NCI-H2107 treated with DMSO at 0.1 percent for 48 hours (cell line): Measurements from ENCODE around the gene CEP170B.
"Not testable (repeated sequence)": the region's sequence is repeated elsewhere in the genome, so short reads cannot be mapped to it uniquely, and the experiment has no call there.

ENCODE experiments used
- DNase-seq: peaks from one replicate; lab custom pipeline; 2025; ENCODE audit not compliant: unreplicated experiment; lab: John Stamatoyannopoulos, UW

The CEP170B gene

GRCh38 chr14:104843442-104844305, 21.4 kb upstream of the CEP170B start:
- DNase-seq: peak; percentile 18

DNA sequence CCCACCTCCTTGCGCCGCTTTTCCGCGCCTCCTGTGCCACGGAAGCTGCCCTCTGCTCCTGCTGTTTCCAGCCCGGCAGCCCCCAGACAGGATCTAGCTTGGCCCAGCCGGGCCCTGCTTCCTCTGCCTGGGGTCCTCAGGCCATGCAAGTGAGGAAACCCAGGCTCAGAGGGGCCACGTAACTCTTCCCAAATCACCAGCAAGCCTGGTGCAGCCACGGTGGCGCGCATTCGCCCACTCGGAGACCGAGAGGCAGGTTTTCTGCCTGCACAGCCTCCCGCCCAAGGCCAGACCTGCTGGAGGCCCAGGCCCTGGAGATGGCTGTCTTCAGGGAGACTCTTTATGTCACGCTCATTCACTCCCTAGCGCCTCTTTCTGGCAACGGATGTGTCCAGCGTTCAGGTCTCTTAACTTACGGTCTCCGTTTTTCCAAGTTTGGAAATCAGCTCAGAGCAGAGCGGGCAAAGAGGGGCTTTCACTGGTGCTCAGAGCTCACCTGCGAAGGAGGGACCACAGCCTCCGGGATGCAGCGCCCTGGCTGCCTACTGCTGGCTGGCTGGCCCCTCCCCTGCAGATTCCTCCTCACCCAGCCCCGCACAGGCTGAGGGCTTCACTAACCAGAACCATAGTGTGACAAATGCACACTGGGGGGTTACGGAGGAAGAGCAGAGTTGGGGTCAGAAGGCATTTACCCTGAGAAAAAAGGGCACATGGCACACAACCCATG, 20.6 kb upstream of the CEP170B start:
- DNase-seq: no peak

DNA sequence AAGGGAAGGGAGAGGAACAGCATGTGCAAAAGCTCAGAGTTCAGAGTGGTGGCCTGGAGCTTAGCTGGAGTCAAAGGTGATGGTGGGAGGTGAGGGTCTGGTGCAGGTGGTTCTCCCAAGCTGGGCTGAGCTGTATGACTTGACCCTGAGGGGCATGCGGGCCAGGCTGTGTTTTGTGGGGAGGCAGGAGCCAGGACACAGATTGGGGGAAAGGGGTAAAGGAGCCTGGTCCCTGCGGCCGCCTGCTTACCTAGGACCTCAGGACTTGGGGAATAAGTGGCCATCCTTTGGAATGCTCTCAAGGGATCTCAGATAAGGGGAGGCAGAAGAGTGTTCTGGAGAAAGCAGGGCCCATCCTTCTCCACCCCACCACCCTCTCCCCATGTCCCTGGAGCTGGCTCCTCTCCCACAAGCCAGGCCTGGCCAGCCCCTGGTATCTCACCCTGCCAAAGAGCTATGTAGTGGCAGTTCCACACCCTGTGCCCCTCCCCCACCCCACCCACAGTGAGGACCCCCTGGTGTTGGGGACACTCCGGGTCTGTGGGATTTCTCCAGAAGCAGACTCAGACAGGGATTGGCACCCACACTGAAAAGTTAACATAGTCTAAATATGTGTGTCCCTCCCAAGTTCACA, 19.9 kb upstream of the CEP170B start:
- DNase-seq: no peak

DNA sequence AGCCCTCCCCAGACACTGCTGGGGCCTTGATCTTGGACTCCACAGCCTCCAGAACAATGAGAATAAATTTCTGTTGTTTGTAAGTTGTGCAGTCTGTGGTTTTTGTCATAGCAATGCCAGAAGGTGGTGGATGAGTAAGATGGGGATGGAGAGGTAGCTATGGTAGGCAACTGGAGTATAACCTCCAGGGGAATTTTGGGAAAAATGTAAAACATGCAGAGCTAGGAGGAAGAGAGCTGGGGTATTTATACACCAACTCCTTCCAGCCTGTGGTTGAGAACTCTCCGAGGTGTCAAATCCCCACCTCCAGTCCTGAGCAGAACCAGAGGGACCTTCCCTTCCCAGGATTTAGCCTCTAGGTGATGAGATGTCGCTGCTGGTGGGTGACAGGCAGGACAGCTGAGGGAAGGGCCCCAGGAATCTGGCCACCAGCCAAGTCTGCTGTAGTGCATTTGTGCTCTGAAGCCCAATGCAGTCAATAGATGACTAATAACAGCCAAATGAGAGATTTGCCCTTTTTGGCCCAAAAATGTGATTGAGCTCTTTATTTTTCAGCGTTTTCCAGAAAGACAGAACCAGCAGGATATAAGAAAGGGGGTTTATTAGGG, 19.1 kb upstream of the CEP170B start:
- DNase-seq: no peak

GRCh38 chr14:104852280-104852663, 12.8 kb upstream of the CEP170B start:
- no peak for DNase-seq

GRCh38 chr14:104855532-104856090, 9.5 kb upstream of the CEP170B start:
- no peak for DNase-seq

DNA sequence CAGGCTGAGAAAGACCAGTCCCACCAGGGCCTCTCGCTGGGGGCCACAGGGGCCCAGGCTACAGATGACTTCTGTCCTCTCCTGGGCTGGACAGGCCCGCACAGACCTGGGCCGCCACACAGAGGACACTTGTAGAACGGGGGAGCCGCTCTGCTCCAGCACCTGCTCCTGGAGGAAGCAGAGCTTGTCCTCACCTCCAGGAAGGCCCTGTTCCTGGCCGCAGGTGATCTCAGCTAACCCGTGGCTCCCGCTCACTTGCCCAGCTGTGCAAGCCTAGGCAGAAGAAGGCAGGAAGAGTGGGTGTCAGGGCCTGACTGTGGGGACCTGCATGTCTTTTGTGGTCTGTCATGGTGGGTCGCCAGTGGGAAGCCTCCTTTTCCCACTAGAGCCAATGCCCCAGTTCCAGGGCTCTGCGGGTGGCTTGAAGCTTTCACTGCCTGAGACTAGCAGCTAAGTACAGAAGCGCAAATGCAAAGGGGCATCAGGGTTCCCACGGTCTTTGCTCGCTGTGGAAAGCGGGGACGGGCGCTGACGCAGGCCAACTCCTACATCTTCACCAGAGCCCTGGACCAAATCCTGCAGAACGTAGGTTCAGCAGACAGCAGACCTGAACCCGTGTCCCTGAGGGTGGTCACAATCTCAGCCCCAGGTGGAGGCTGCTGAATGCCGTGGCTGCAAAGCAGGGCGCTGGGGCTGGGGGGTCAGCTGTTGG, 8.8 kb upstream of the CEP170B start:
- no peak for DNase-seq

DNA sequence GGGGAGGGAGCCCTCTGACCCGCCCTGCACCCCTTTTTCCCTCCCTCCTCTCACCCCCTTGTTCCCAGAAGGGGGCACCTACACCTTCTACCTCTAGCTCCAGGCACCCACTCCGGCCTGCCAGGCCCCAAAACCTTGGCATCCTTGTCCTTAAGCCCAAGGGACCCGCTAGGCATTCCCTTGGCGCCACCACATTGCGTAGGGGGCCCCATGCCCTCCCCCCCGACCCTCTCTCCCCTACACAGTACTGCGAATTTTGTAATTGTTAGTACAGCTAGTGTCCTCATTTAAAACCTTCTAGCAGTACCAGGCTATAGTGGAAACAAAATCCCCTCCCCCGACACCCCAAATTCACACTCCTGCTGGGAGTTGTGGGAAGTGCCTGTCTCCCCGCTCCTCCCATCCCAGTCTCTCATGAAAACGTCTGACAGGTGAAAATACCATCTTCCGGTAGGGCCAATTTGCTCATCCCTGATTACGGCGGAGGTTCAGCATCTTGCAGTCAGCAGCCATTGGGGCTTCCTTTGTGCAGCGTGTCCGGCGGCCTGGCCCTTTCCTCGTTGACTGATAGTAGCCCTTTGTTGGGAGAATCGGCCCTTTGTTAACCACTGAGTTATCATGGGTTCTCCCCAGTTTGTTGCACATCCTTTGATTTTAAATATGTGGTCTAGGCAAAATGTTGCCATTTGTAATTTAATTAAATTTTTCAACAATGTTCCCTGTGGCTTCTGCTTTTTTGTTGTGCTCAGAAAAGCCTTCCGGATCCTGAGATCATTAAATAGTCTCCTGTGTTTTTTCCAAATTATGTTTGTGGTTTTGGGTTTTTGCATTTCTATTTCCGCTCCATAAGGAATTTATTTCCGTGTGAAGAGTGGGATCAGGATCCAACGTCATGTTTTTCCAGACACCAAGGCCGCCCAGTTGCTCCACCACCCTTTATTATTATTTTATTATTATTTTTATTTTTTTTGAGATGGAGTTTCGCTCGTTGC, 7.9 kb upstream of the CEP170B start:
- DNase-seq: no peak

DNA sequence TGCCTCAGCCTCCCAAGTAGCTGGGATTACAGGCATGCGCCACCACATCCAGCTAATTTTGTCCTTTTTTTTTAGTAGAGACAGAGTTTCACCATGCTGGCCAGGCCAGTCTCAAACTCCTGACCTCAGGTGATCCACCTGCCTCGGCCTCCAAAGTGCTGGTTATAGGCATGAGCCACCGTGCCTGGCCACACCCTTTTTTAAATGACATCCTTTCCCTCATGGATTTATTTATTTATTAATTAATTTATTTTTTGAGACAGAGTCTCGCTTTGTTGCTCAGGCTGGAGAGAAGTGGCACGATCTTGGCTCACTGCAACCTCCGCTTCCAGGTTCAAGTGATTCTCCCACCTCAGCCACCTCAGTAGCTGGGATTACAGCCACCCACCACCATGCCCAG, 7.1 kb upstream of the CEP170B start:
- not testable (repeated sequence) for DNase-seq

DNA sequence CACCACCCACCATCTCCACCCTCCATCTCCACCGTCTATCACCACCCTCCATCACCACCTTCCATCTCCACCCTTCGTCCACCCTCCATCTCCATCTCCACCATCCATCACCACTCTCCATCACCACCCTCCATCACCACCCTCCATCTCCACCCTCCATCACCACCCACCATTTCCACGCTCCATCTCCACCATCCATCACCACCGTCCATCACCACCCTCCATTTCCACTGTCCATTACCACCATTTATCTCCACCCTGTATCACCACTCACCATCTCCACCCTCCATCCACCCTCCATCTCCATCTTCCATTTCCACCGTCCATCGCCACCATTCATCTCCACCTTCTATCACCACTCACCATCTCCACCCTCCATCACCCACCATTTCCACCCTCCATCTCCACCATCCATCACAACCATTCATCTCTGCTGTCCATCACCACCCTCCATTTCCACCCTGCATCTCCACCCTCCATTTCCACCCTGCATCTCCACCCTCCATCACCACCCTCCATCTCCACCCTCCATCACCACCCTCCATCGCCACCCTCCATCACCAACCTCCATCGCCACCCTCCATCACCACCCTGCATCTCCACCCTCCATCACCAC, 6.1 kb upstream of the CEP170B start:
- DNase-seq: no peak

- DNase-seq: no peak
Measured at GRCh38 chr14:104859900-104860299, 5.2 kb upstream of the CEP170B start.

- DNase-seq: no peak
Measured at GRCh38 chr14:104860414-104860813, 4.7 kb upstream of the CEP170B start.

DNA sequence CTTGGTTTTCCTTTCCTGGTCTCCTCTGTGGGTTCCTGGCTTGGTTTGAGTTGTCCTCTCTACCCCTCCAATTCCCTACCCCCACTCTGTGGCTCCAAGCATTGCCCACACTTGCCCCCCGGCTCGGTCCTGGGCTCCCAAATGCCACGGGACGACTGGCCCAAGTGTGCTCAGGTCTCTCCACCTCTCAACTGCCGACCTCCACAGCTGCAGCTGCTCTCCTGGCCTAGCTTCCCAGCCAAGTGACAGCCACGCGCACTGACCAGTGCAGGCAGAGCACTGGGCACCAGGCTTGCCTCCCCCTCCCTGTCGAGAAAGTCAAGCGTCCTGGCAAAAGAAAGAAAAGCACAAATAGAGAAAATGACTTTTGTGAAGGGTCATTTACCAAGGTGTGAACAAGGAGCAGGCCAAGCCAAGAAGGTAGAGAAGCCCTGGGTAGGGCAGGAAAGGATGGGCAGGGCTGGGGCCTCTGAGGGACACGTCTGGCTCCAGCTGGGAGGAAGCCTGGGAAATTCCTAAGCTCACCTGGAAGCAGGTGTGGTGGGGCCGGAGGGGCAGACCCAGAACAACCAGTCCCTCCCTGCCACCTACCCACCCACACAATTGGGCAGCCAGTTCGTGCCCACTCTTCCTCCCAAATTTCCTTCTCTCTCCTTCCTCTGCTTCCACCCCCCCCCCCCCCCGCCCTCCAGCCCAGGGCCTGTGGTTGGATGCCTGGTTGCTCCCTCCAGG, 1.8 kb upstream of the CEP170B start:
- no peak for DNase-seq

DNA sequence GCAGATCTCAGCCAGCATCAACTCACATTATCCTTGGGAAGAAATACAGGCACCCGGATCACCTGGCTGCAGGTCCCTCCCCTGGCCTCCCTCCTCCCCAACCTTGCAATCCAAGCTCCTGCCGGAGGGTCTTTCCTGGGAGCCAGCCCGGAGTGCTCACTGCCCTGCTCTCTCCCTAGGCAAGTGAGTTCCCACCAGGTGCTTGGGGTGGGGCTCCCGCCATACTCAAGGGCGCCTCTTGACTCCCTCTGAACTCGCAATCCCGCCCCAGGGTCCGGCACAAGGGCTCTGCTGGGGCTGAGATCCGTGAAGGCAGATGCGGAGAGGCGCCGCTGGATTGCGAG, 1.2 kb upstream of the CEP170B start:
- DNase-seq: no peak

DNA sequence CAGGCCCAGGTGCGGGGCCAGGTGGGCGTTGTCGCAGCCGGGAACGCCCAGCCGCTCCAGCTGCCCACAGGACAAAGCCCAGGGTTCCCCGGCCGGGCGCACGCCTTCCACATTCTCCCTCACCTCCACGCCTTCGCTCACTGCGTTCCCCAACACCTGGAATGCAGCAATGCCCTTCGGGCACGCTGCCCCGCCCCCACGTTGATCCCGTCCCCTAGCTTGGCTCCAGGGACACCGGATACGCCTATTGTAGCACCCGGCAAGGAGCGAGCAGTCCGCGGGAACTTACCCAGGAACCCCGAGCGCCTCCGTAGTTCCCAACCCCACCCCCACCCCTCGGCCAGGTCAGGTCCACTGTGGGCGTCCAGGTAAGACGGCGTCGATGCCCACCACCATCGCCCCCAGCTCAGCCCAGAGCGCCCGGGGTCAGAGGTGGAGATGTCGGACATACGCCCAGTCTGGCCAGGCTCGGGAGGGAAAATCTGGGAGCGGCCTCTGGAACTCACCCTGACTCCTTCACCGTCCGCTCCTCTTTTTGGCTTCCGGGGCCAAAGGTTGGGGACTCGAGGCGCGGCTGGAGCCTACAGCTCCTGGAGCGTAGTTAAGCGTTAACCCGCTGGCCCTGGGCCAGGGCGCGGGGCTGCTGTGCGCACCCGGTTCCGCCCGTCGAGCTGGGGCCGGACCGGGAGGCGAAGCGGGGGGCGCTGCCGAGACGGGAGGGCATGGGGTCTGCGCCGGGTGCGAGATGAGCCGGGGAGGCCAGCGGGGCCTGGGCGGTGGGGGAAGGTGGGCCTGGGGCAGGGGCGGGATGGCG, 594 bp upstream of the CEP170B start:
- DNase-seq: peak; percentile 22

GRCh38 chr14:104865631-104866441, 768 bp downstream of the CEP170B start:
- DNase-seq: peak; percentile 29
